Umbilical cord (tissue), 2 donors: ENCODE data around the gene KCNQ5. TPM values are rescaled to one million over a fixed set of nuclear protein-coding genes. Genes with fewer than 3 reads are reported as not detected.

Source experiments
- DNase-seq: peaks from one replicate; pipeline ENCODE4 v3.0.0-alpha.2; 2015; ENCODE audit warnings: low spot score
- total RNA-seq: library from RNA; depleted of rRNA; stranded (reverse); fragments of >200 nt; gene quantifications from one replicate; pipeline ENCODE4 v1.2.3, GENCODE V29; 2014; ENCODE audit warnings: low replicate concordance; ENCODE audit not compliant: insufficient read depth

KCNQ5 gene
- total RNA-seq, 1 donor from 2014 or later: 28.2 TPM

DNA sequence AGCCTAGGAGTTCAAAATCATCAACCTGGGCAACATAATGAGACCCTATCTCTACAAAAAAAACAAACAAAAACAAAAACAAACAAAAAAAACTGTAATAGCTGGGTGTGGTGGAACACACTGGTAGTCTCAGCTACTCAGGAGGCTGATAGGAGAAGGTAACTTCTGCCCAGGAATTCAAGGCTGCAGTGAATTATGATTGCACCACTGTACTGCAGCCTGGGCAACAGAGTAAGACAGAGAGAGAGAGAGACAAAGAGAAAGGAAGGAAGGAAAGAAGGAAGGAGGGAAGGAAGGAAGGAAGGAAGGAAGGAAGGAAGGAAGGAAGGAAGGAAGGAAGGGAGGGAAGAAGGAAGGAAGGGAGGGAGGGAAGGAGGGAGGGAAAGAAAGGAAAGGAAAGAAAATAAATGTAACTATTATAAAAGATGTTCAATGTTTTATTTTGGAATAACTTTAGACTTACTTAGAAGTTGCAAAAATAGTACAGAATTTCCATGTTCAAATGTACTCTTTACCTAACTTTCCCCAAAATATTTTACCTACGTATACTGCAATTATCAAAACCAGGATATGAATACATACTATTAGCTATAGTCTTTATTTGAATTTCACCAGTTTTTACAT, 428.2 kb downstream of the KCNQ5 start:
- DNase-seq: no peak

- DNase-seq: no peak
Measured at GRCh38 chr6:73050706-73051105, 428.8 kb downstream of the KCNQ5 start.

GRCh38 chr6:73051147-73051546, 429.3 kb downstream of the KCNQ5 start:
- no peak for DNase-seq

- DNase-seq: no peak
Measured at GRCh38 chr6:73054958-73055357, 433.1 kb downstream of the KCNQ5 start.

GRCh38 chr6:73058736-73059135, 436.9 kb downstream of the KCNQ5 start:
- no peak for DNase-seq

GRCh38 chr6:73062130-73062529, 440.3 kb downstream of the KCNQ5 start:
- no peak for DNase-seq

DNA sequence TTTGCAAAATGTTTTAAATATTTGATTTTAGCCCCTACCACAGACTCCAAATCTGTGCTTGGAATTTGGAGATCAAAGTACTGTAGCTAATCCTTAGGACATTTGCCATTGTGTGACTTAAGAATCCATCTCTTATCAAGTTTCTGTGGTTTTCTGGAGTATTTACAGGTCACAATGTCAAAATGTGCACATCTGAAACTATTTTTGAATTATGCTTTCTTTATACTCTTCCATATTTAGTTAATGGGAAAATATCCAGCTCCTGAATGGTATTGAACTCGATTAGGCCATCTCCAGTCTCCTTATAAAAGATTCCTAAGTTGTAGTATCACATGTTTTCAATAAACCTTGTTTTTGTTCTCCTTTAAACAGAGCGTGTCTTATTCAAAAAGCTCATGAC, 441.0 kb downstream of the KCNQ5 start:
- DNase-seq: peak; percentile 74

GRCh38 chr6:73064266-73064665, 442.4 kb downstream of the KCNQ5 start:
- DNase-seq: no peak

DNA sequence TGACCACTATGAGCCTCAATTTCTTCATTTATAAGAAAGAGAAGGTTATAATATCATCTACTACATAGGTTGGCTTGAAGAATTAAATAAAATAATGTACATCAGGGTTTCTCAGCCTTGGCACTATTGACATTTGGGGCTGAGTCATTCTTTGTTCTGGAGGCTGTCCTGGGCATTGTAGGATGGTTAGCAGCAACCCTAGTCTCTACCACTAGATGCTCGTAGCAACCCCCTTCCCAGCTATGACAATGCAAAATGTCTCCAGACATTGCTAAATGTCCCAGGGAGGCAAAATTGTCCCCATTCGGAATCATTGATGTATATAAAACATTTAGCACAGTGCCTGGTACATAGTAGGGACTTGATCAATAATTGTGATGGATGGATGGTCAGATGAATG, 451.4 kb downstream of the KCNQ5 start:
- no peak for DNase-seq

GRCh38 chr6:73074175-73074574, 452.3 kb downstream of the KCNQ5 start:
- DNase-seq: no peak

DNA sequence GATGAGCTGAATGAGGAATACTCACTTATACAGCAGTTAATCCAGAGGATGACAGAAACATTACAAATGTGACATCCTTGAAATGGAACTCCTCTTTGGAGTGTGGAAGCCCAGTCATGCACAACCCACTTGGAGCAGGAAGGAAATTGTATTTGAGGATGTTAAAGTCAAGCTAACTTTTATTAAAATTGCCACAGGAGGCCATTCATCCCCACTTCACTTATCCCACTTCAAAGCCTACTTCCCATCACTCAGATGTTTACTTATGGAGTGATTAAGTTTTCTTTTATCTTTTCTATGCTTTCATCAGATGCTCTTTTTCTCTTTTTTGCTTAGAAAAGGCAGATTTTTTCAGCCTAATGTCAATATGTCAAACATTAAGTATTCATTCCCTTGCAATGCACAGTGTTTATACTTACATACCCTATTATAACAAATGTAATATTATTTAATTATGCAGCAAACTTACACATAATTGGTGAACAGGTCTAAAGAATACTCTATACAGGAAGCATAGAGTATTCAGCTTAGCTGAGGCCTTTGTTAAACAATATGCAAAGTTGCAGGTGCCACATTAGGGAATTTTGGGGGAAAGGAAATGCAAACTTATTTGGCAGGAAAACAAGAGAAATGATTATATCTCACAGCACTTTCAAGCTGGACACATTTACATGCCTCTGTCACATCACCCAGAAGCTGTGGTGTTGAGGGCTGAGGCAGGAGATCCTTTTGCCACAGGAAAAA, 454.5 kb downstream of the KCNQ5 start:
- DNase-seq: no peak

DNA sequence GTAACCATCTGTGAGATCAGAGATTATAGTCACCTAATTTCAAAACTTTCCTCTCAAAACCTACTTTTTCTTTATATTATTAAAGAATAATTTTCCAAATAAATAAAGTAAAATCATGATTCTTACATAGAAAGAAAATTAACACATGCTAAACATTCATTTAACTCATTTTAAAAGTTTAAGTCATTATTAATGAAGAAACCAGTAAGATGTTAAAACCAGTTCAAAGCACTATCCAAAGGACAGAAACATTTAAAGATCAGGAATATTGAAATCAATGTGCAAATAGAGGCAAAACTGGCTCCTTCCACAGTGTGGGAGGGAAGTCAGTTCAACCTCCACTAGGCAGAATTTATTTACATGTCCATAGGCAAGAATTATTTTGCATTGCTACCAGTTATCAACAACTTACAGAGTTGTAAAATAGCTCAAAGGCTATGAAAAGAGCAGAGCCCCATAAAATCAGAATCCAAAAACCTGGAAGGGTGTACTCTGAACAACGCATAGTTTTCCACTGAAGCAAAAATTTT, 456.5 kb downstream of the KCNQ5 start:
- DNase-seq: peak; percentile 47

- DNase-seq: no peak
Measured at GRCh38 chr6:73078908-73079610, 457.2 kb downstream of the KCNQ5 start.

DNA sequence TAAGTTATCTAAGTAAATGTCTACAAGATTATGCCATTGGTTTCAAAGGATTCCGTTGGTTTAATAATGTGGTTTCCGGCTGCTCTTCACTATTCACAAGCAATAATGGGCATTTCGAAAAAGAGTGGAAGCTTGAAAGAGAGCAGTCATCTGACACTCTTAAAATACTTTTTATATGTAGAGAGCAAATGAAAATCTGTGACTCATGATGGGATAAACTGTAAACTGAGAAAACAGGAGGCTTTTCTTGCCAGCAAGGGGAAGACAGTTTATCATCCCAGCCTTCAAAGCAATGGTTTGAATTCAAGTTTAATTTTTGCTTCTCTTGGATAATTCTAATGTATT, 457.7 kb downstream of the KCNQ5 start:
- peak; percentile 78 for DNase-seq

GRCh38 chr6:73079978-73080377, 458.1 kb downstream of the KCNQ5 start:
- no peak for DNase-seq

GRCh38 chr6:73081955-73082354, 460.1 kb downstream of the KCNQ5 start:
- DNase-seq: no peak

DNA sequence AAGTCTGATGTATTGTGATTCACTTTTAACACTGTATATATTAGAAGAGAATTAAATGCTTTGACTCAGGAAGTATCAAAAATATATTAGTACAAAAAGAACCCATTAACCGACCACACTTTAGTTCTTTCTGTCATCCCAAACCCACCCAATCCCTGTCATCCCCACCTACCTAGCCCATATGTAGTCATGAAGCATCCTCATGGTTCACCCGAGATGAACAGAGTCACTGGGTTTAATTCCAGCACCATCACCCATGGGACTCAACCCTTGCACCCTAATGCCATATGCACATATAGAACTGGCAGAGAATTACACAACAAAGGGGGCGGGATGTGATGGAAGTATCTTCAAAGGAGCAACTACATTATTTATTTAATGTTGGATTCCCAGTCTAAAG, 462.0 kb downstream of the KCNQ5 start:
- no peak for DNase-seq

DNA sequence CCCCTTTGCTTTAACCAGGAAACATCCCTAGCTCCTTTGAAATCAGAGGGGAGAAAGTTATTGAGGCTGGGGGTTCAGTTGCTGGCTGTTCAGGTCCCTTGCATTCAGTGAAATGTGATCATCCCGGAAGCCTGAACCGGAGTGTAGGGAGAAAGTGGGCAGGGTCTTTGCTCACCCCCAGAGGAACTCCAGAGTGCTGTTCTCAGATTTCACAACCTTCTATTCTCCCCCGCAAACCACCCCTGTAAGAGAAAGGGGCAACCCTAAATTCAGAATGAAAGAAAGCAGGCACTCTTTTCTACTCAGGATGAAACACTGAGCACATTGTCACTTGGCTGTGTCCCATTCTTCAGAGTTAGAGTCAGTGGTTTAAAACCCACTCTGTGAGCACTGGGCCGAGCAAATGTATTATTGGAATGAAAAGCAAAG, 463.6 kb downstream of the KCNQ5 start:
- DNase-seq: no peak

- no peak for DNase-seq
Measured at GRCh38 chr6:73086726-73087125, 464.9 kb downstream of the KCNQ5 start.

DNA sequence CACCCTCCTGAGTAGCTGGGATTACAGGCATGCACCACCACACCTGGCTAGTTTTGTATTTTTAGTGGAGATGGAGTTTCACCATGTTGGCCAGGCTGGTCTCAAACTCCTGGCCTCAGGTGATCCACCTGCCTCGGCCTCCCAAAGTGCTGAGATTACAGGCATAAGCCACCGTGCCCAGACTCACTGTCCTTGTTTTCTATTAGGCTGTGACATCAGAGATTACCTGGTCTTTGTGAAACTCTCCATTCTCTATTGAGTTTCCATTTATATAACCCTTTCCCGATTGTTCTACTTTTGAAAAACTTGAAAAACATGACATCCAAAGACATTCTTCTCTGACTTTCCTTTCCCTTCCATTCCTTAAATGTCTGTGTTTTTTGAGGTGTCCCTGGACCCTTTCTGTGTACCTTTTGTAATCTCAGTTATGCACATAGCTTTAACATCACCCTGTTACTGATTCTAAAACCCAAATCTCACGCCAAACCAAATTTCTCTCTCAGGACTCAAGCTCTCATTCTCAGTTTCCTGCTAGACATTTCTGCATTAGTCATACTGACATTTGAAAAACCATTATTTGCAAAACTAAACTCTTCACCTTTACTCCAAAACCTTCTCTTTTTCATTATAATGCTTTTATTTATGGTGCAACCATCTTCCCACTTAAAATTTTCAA, 466.4 kb downstream of the KCNQ5 start:
- no peak for DNase-seq

DNA sequence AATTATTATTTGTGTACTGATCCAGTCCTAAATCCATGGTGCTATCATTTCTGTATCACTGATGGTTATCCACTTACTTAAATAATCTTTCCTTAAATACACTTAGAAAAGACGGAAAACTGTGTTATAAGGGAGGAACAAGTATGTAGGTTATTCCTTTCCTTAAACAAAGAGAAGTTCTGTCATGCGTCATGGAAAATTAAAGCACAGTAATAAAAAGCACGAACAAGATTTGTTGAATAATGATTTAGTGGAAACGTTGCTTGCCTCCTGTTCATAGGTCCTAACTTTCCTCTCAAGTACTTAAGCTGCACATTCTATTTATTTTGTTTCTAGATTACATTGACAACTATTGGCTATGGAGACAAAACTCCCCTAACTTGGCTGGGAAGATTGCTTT, 483.1 kb downstream of the KCNQ5 start:
- peak; percentile 42 for DNase-seq

DNA sequence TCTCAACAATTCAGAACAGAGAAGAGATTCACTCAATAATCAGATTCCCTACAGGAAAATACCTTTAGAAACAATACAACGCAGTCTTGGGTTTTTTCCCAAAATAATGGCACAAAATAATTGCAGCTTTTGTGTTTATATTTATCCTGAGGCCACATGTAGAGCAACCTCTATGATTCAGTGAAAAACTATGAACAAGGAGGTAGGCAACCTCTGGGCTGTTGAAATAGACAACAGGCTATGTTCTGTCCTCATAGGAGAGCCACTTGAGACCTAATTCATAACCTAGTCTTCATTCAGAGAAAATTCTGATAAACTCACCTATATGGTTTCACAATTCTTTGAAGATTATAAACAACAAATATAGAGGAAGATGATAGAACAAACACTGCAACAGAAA, 485.2 kb downstream of the KCNQ5 start:
- no peak for DNase-seq
